ENCODE results near the gene XYLT1.

Gene XYLT1

DNA sequence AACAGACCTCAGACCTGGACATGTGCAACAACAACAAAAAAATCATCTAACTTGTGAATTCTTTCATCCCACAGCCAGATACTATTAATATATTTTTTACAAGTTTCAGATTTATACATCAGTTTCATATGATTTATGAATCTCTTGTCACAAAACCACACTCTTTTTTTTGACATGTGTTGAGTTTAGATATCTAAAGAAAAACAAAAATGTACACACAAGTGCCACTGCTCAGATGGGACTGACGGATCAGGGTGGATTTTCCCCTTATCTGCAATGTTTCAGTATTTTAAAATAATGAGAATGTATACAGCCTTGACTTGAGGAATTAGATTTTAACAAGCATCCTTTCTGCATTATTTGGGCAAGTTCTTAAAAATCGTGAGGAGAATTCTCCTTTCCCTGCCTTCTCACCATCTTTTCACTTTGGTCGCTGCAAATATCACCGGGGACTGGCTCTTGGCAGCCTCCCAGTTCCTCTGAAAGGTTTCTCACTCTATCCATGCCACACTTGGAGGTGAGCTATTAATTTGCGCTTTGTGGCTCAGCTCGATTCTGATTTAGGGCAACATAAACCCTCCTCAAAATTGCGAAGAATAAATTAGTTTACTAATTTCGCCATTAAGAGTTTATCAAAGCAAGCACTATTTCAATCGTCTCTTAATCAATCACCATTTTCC, 225.7 kb downstream of the XYLT1 start:
- Mint-ChIP-seq H3K27me3 (ENCODE audit: low read depth) (peaks cover 9% of the 10 kb centered on the region), H3K36me3 (ENCODE audit: low read depth) (no peaks in the 10 kb centered on the region)
- no peak for TF ChIP-seq CTCF (IDR thresholded peaks at IDR 0.05; ENCODE audit: unreplicated experiment in 3 of 3)

GRCh38 chr16:17241264-17241835, 229.4 kb downstream of the XYLT1 start:
- no peaks in the 10 kb centered on the region for H3K36me3 Mint-ChIP-seq (ENCODE audit: low read depth)
- H3K4me1 Mint-ChIP-seq: peaks cover 19% of the 10 kb centered on the region
- no peak for TF ChIP-seq CTCF (IDR thresholded peaks at IDR 0.05; ENCODE audit: unreplicated experiment in 3 of 3)
- H3K4me3 Mint-ChIP-seq: no peak overlapping the region
- peaks cover 3% of the 10 kb centered on the region for H3K9me3 Mint-ChIP-seq
- H3K27me3 Mint-ChIP-seq (ENCODE audit: low read depth): peaks cover 6% of the 10 kb centered on the region
- H3K27ac Mint-ChIP-seq: no peak overlapping the region

More for the DNA sequence above, 225.7 kb downstream of the XYLT1 start:
- Mint-ChIP-seq H3K4me3 (no peak overlapping the region), H3K9me3 (peaks cover 3% of the 10 kb centered on the region), H3K27ac (no peak overlapping the region), H3K4me1 (peaks cover 27% of the 10 kb centered on the region)

- Mint-ChIP-seq H3K4me1 (no peaks in the 10 kb centered on the region), H3K4me3 (no peak overlapping the region)
Observed at GRCh38 chr16:17238285-17239028, 232.3 kb downstream of the XYLT1 start.

DNA sequence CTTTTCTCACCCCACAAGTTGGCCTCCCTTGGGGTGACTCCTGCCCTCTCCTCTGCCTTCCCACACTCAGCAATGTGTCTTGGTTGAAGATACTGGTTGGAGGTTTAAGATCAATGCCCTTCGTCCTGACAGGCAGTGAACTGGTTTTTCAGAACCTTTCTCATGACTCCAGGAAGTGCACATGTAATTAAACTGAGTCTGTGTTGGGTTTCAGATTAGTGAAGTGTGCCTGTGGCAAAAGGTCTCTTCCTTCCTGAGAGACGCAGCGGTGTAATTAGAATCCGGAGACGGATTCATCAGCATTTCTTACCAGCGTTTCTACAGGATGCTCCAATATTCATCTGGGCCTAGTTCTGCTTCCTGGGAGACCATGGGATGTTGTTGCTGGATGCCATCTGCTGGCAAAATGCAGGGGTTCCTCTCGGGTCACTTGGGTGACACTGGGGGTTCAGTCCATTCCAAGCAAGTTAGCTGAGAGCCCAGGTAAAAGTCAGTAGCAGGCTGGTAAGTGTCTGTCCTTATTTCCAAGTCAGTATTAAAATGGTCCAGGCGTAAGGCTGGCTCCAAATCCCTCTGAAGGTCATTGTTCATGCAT, 233.3 kb downstream of the XYLT1 start:
- no peaks in the 10 kb centered on the region for H3K4me1 Mint-ChIP-seq
- no peaks in the 10 kb centered on the region for H3K9me3 Mint-ChIP-seq
- no peak overlapping the region for H3K27ac Mint-ChIP-seq
- H3K4me3 Mint-ChIP-seq: no peak overlapping the region
- no peaks in the 10 kb centered on the region for H3K27me3 Mint-ChIP-seq (ENCODE audit: low read depth)
- H3K36me3 Mint-ChIP-seq (ENCODE audit: low read depth): no peaks in the 10 kb centered on the region
- no peak for TF ChIP-seq CTCF (IDR thresholded peaks at IDR 0.05; ENCODE audit: unreplicated experiment in 3 of 3)

More at GRCh38 chr16:17238285-17239028, 232.3 kb downstream of the XYLT1 start:
- H3K9me3 Mint-ChIP-seq: peaks cover 3% of the 10 kb centered on the region
- H3K36me3 Mint-ChIP-seq (ENCODE audit: low read depth): no peaks in the 10 kb centered on the region
- no peaks in the 10 kb centered on the region for H3K27me3 Mint-ChIP-seq (ENCODE audit: low read depth)
- H3K27ac Mint-ChIP-seq: no peak overlapping the region
- no peak for TF ChIP-seq CTCF (IDR thresholded peaks at IDR 0.05; ENCODE audit: unreplicated experiment in 3 of 3)

GRCh38 chr16:17235147-17235815, 235.5 kb downstream of the XYLT1 start:
- H3K4me3 Mint-ChIP-seq: no peak overlapping the region
- no peaks in the 10 kb centered on the region for H3K36me3 Mint-ChIP-seq (ENCODE audit: low read depth)
- no peaks in the 10 kb centered on the region for H3K4me1 Mint-ChIP-seq
- TF ChIP-seq CTCF (IDR thresholded peaks at IDR 0.05; ENCODE audit: unreplicated experiment in 3 of 3): no peak
- no peaks in the 10 kb centered on the region for H3K9me3 Mint-ChIP-seq
- no peak overlapping the region for H3K27ac Mint-ChIP-seq
- H3K27me3 Mint-ChIP-seq (ENCODE audit: low read depth): no peaks in the 10 kb centered on the region

Data from nephron (organoid).